Activated T-cell treated with anti-CD3 and anti-CD28 coated beads, Interleukin-2, amount 50 U/mL, for 24 hours (primary cell): Measurements from ENCODE around the gene PROCA1.
A peak's percentile ranks its signal among the peaks of the same experiment; 100 is the strongest.
"Not testable (repeated sequence)": the region's sequence is repeated elsewhere in the genome, so short reads cannot be mapped to it uniquely, and the experiment has no call there.

Source experiments
- DNase-seq: peaks from one replicate; pipeline ENCODE4 v3.0.0-alpha.2; 2020
- H3K27ac Mint-ChIP-seq: 2 replicates; pipeline ENCODE4 v1.8.0; 2020; ENCODE audit warnings: mild to moderate bottlenecking, mixed read lengths
- H3K27me3 Mint-ChIP-seq: 2 replicates; pipeline ENCODE4 v1.8.0; 2020; ENCODE audit warnings: mixed read lengths
- H3K36me3 Mint-ChIP-seq: 2 replicates; pipeline ENCODE4 v1.8.0; 2020; ENCODE audit warnings: low read depth, mixed read lengths
- H3K4me1 Mint-ChIP-seq: 2 replicates; pipeline ENCODE4 v1.8.0; 2020; ENCODE audit warnings: low read depth, mixed read lengths
- H3K4me3 Mint-ChIP-seq: 2 replicates; pipeline ENCODE4 v1.8.0; 2020; ENCODE audit warnings: mild to moderate bottlenecking, moderate library complexity, mixed read lengths
- H3K9me3 Mint-ChIP-seq: 2 replicates; pipeline ENCODE4 v1.8.0; 2020; ENCODE audit warnings: mixed read lengths

PROCA1 gene

GRCh38 chr17:28737316-28737715 is 25.6 kb upstream of the PROCA1 start:
- no peak overlapping the region for H3K27ac Mint-ChIP-seq
- peaks cover 26% of the 10 kb centered on the region for H3K36me3 Mint-ChIP-seq
- H3K9me3 Mint-ChIP-seq, result peaks cover 2% of the 10 kb centered on the region
- no peaks in the 10 kb centered on the region for H3K27me3 Mint-ChIP-seq
- H3K4me1 Mint-ChIP-seq, result peaks cover 39% of the 10 kb centered on the region
- no peak overlapping the region for H3K4me3 Mint-ChIP-seq
- no peak for DNase-seq

DNA sequence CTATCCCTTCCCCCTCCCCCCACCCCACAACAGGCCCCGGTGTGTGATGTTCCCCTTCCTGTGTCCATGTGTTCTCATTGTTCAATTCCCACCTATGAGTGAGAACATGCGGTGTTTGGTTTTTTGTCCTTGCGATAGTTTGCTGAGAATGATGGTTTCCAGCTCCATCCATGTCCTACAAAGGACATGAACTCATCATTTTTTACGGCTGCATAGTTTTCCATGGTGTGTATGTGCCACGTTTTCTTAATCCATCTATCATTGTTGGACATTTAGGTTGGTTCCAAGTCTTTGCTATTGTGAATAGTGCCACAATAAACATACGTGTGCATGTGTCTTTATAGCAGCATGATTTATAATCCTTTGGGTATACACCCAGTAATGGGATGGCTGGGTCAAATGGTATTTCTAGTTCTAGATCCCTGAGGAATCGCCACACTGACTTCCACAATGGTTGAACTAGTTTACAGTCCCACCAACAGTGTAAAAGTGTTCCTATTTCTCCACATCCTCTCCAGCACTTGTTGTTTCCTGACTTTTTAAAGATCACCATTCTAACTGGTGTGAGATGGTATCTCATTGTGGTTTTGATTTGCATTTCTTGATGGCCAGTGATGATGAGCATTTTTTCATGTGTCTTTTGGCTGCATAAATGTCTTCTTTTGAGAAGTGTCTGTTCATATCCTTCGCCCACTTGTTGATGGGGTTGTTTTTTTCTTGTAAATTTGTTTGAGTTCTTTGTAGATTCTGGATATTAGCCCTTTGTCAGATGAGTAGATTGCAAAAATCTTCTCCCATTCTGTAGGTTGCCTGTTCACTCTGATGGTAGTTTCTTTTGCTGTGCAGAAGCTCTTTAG is 24.5 kb upstream of the PROCA1 start:
- H3K27me3 Mint-ChIP-seq, H3K9me3 Mint-ChIP-seq, DNase-seq, H3K4me3 Mint-ChIP-seq, H3K27ac Mint-ChIP-seq: not testable (repeated sequence)
- Mint-ChIP-seq H3K4me1 (peaks cover 34% of the 10 kb centered on the region), H3K36me3 (peaks cover 26% of the 10 kb centered on the region)

GRCh38 chr17:28735242-28735722 is 23.6 kb upstream of the PROCA1 start:
- Mint-ChIP-seq H3K27me3 (no peaks in the 10 kb centered on the region), H3K4me3 (no peak overlapping the region)

GRCh38 chr17:28734712-28735241 is 23.1 kb upstream of the PROCA1 start:
- no peak for DNase-seq
- H3K9me3 Mint-ChIP-seq, result peaks cover 1% of the 10 kb centered on the region
- H3K36me3 Mint-ChIP-seq, result peaks cover 20% of the 10 kb centered on the region
- H3K27ac Mint-ChIP-seq, result no peak overlapping the region
- no peaks in the 10 kb centered on the region for H3K27me3 Mint-ChIP-seq
- no peak overlapping the region for H3K4me3 Mint-ChIP-seq
- peaks cover 30% of the 10 kb centered on the region for H3K4me1 Mint-ChIP-seq

More at GRCh38 chr17:28735242-28735722, 23.6 kb upstream of the PROCA1 start:
- peaks cover 2% of the 10 kb centered on the region for H3K9me3 Mint-ChIP-seq
- no peak for DNase-seq
- peaks cover 29% of the 10 kb centered on the region for H3K4me1 Mint-ChIP-seq
- no peak overlapping the region for H3K27ac Mint-ChIP-seq
- H3K36me3 Mint-ChIP-seq, result peaks cover 24% of the 10 kb centered on the region

DNA sequence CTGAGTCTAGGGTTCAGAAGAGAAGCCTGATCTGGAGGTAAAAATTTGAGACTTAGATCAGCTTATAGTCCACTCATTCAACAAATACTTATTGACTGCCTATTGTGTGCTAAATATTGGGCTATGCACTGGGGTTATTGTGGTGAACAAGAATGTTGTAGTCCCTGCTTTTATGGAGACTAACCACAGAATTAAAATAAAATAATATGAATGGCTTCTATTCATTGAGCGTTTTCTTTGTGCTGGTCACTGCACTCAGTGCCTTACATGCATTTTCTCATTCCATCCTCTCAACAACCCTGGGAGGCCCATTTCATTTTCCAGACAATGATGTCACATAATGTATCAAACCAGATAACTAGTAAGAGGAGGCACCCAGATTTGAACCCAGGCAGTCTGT is 21.7 kb upstream of the PROCA1 start:
- H3K36me3 Mint-ChIP-seq, result peaks cover 12% of the 10 kb centered on the region
- no peak for DNase-seq
- no peaks in the 10 kb centered on the region for H3K27me3 Mint-ChIP-seq
- no peaks in the 10 kb centered on the region for H3K9me3 Mint-ChIP-seq
- no peak overlapping the region for H3K27ac Mint-ChIP-seq
- no peak overlapping the region for H3K4me3 Mint-ChIP-seq
- peaks cover 27% of the 10 kb centered on the region for H3K4me1 Mint-ChIP-seq

- Mint-ChIP-seq H3K27ac (peak overlapping the region; percentile 49), H3K9me3 (no peaks in the 10 kb centered on the region), H3K36me3 (peaks cover 23% of the 10 kb centered on the region), H3K4me1 (peaks cover 35% of the 10 kb centered on the region), H3K27me3 (no peaks in the 10 kb centered on the region), H3K4me3 (peak overlapping the region; percentile 53)
- no peak for DNase-seq
Observed at GRCh38 chr17:28729950-28730330, 18.3 kb upstream of the PROCA1 start.

- H3K27me3 Mint-ChIP-seq, result no peaks in the 10 kb centered on the region
- H3K4me3 Mint-ChIP-seq, result peak within 1 kb of the TSS; percentile 100
- H3K4me1 Mint-ChIP-seq, result peaks cover 47% of the 10 kb centered on the region
- peak within 1 kb of the TSS; percentile 100 for H3K27ac Mint-ChIP-seq
- H3K9me3 Mint-ChIP-seq, result no peaks in the 10 kb centered on the region
- peaks cover 30% of the 10 kb centered on the region for H3K36me3 Mint-ChIP-seq
- peak; percentile 99 for DNase-seq
Observed at GRCh38 chr17:28728364-28729200, 16.9 kb upstream of the PROCA1 start, which contains the start of gene NEK8. Gene NEK8 (plus strand): TSS chr17:28728788. CDS start chr17:28728814, 26 bp downstream.

GRCh38 chr17:28726627-28727491 is 15.2 kb upstream of the PROCA1 start:
- Mint-ChIP-seq H3K27me3 (no peaks in the 10 kb centered on the region), H3K9me3 (no peaks in the 10 kb centered on the region), H3K4me3 (peak overlapping the region; percentile 100), H3K27ac (peak overlapping the region; percentile 100), H3K36me3 (peaks cover 48% of the 10 kb centered on the region), H3K4me1 (peaks cover 59% of the 10 kb centered on the region)
- peak; percentile 95 for DNase-seq

GRCh38 chr17:28726226-28726626 is 14.5 kb upstream of the PROCA1 start, which contains the start of gene TLCD1:
Gene TLCD1 (minus strand): TSS chr17:28726233. CDS start chr17:28726097, 136 bp downstream.
- Mint-ChIP-seq H3K9me3 (no peaks in the 10 kb centered on the region), H3K36me3 (peaks cover 54% of the 10 kb centered on the region), H3K4me3 (peak within 1 kb of the TSS; percentile 100), H3K27ac (peak within 1 kb of the TSS; percentile 100), H3K27me3 (no peaks in the 10 kb centered on the region), H3K4me1 (peaks cover 60% of the 10 kb centered on the region)
- peak; percentile 92 for DNase-seq

DNA sequence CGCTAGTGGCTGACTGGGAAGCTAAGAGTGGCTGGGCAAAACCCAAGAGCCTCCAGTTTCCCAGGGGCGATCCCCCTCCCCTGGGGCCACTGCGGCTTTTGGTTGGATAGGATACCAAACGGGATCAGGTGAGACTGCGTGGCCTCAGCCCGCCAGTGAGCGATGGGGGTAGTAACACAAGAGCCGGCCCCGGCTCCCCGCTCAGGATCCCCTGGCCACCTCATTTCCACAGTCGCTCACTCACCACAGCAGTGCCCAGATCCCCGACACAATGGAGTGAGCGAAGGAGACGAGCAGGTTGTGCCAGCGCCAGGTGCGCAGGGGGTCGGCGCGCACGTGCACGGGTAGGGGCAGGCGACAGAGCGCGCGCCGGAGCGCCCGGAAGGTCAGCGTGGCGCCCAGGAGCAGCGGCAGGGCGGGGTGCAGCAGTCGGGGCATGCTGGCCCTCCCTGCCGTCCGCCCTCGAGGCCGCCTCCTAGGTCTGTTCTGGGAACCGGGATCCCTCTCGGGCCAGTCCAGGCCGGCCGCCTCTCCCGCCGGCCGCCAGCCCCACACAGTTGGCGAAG is 14.1 kb upstream of the PROCA1 start:
- Mint-ChIP-seq H3K36me3 (peaks cover 59% of the 10 kb centered on the region), H3K4me1 (peaks cover 61% of the 10 kb centered on the region), H3K9me3 (no peaks in the 10 kb centered on the region), H3K27me3 (no peaks in the 10 kb centered on the region), H3K27ac (peak overlapping the region; percentile 100), H3K4me3 (peak overlapping the region; percentile 100)
- peak; percentile 84 for DNase-seq

DNA sequence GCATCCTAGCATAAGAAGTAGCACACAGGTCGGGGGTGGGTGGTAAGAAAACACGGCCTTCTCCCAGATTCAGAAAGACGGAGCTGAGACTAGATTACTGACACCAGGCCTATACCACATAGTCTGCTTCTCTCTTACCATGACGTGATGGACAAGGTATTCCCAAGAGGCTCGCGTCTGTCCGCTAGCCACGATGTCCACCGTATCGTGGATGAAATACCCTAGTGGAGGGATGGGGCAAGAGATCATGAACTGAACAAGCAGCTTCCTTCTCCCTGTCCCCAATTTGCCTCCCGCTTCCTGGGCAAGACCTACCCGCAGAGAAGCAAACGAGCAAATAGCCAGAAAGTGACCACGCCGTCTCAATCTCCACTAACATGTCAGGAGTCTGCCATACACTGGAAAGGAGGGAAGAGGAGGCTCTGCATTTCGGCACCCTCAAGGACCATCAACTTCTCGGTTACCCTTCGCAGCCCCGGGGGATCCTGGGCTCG is 13.5 kb upstream of the PROCA1 start:
- H3K36me3 Mint-ChIP-seq, result peaks cover 64% of the 10 kb centered on the region
- H3K27me3 Mint-ChIP-seq, result no peaks in the 10 kb centered on the region
- peak overlapping the region; percentile 100 for H3K4me3 Mint-ChIP-seq
- H3K9me3 Mint-ChIP-seq, result no peaks in the 10 kb centered on the region
- H3K27ac Mint-ChIP-seq, result peak overlapping the region; percentile 100
- peaks cover 62% of the 10 kb centered on the region for H3K4me1 Mint-ChIP-seq
- no peak for DNase-seq

DNA sequence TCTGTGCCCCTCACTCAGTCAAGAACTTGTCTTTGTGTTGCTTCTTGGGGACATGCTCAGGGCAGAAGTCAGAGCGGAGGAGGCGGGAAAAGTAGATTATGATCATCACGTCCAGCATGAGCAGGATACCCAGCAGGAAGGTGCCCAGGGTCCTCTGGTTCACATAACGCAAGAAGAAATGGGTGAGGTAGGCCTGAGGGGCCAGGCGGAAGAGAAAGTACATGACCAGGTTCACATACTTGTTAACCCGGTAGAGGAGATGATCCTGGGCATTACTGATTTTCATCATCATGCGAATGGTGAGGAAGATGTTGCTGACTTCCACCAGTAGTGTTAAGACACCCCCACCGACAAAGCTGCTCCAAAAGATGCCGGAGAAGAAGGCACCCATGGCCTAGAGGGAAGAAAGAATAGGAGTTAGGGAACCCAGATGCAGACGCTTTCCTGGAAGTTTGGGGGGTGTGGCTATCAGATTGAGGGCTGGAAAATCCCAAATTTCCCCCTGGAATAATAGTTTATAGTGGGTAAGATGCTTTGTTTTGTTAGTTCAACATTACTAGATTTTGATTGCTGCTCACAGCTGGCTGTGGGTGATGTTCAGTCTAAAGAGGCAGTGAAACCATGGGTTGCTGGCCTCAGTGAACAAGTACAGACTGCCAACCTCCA is 12.9 kb upstream of the PROCA1 start:
- Mint-ChIP-seq H3K9me3 (no peaks in the 10 kb centered on the region), H3K36me3 (peaks cover 69% of the 10 kb centered on the region), H3K27ac (peak overlapping the region; percentile 100), H3K27me3 (no peaks in the 10 kb centered on the region), H3K4me3 (peak overlapping the region; percentile 100), H3K4me1 (peaks cover 58% of the 10 kb centered on the region)
- peak; percentile 60 for DNase-seq
